SK-N-SH treated with all-trans-retinoic acid at 6 μM for 48 hours (cell line): ENCODE measurements around the gene SORCS2.

ENCODE experiments used
- ESRRG ChIP-seq: fragments of 250-450 bp; sonication (Bioruptor Pico); IDR thresholded peaks from 2 replicates; pipeline ENCODE4 v1.6.1; 2021; ENCODE audit warnings: mild to moderate bottlenecking
- PPARA ChIP-seq: fragments of 250-450 bp; sonication (Bioruptor Pico); IDR thresholded peaks from 2 replicates; pipeline ENCODE4 v1.5.0; 2020; ENCODE audit warnings: mild to moderate bottlenecking, borderline replicate concordance
- TSHZ2 ChIP-seq: fragments of 250-450 bp; sonication (Bioruptor Pico); IDR thresholded peaks from 2 replicates; pipeline ENCODE4 v1.5.0; 2020; ENCODE audit warnings: mild to moderate bottlenecking, moderate library complexity

GRCh38 chr4:7322166-7322991 is 130.0 kb downstream of the SORCS2 start:
- TF ChIP-seq PPARA (no peak), TSHZ2 (CRISPR knock-in tag) (no peak), ESRRG (CRISPR knock-in tag) (no peak)
